HG03139 (cell line): ENCODE data around the gene PRLR.
"Not testable (repeated sequence)": the region's sequence is repeated elsewhere in the genome, so short reads cannot be mapped to it uniquely, and the experiment has no call there.

Experiments used
- ATAC-seq: cut with Tn5 transposase; IDR thresholded peaks from one replicate; pipeline ENCODE4 v1.9.1; 2021; ENCODE audit not compliant: unreplicated experiment

PRLR gene

DNA sequence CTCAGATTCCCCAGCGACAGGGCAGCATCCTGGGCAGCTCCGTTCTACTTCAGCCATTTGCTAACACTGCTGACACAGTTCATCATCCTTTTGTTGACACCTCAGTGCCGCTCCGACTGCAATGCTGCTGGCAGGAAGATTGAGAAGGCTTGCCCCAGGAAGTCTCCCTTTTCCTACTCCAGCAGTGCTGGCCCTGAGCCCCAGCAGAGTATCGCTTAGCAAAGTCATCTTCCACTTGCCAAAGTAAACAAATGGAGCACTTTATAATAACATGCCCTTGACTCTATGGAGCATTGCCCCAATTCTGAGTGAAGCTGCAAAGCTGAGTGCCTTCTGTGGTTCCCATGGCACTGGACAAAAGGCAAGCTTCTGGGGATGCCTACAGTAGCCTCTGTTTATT lies 32.2 kb downstream of the PRLR start:
- no peak for ATAC-seq

DNA sequence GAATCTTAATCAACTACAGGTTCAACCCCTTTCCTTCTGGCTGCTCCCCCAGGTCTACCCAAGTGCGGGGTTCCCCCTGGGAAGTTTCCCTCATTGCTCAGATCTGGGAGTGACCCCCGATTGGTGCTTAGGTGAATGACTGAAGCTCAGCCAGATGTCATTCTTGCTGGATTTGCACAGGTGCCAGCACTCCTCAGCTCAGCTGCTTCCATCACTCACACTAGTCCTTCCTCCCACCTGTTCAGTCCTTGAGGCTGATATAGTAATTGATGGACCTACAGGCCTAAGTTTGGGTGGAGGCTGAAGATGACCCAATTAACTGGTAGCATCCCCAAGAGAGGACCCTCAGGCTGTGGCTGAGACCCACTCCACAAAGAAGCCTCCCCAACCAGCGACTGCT lies 32.9 kb downstream of the PRLR start:
- ATAC-seq: no peak

DNA sequence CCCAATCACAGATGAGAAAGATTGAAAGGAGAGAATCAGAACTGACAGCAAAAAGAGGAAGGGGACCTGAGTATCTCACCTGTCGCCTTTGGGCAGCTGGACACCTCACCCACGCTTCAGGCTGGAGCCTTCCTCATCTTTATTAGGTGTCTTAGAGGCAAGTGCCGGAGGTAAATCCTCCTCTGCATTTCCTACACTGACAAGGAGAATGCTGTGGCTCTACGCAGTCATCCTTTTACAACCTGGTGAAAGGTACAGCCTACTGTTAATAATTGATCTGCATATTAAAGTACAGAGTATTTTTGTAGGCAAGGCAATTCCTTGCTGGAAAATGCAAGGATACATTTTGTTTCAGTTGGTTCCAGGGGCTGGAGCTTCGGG lies 34.8 kb downstream of the PRLR start:
- ATAC-seq: no peak

DNA sequence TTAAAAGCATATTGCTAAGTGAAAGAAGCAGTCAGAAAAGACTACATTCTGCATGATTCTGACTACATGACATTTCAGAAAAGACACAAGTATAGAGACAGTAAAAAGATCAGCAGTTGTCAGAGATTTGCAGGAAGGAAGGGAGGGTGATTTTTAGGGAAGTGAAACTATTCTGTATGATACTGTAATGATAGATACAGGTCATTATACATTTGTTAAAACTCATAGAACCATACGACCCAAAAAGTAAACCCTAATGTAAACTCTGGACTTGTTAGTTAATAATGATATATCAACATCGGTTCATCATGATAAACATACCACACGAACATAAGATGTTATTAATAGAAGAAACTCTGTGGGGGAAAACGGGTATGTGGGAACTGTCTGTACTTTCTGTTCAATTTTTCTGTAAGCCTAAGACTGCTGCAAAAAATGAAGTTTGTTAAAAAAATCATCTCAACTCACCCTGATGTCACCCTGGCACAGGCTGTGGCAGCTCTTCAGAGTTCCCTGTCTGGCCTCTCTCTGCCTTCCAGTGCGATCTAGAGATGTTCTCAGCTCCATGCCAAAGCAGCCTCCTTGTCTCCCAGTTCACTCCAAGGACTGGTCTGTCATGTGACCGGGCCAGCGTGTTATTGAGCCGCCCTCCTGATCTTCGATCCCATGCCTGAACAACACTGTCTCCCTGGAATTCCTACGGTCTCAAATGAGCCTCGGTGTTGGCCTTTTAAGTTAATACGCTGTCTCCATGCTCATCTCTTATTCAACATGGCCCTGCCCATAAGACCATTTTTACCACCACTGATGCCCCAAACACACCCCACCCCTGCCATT lies 35.4 kb downstream of the PRLR start:
- peak; percentile 93 for ATAC-seq

DNA sequence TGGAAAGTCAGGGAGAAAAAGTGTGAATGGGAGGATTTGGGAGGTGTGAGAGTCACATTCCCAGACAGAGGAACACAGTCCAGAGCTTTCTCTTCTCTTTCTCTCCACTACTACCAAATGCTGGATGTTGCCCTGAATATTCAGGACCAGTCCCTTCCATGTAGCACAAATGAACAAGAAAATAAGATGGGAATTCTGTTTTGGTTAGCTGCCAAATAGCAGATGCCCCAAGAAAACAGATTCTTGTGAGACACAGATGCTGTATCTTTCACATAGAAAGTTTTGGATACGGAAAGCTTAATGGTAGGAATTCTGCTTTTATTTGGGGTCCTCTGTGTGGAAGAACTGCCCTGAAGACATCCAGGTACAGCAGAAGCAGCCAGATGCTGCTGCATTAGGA lies 37.8 kb downstream of the PRLR start:
- ATAC-seq: no peak

GRCh38 chr5:35189801-35190200 lies 40.5 kb downstream of the PRLR start:
- ATAC-seq: not testable (repeated sequence)

DNA sequence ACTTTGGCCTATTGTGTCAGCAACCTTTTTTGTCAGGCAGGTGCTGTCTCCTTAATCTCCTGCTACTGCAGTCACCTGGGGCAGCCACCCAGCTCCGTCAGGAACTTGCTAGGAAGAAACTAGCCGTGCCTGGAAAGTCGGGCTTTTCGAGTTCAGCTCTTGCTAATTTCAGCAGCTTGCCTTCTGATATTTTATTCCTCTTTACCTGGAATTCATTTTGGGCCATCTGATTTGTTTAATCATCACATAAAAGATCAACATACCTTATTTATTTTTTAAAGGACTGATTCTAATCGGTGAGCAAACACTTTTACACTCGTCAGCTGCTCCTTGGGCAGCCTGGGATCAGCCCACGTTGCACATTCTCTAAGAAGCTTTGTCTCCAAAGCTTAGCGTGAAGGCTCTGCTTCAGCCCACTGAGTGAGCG lies 42.2 kb downstream of the PRLR start:
- ATAC-seq: no peak

- not testable (repeated sequence) for ATAC-seq
Observed at GRCh38 chr5:35187621-35188020, 42.7 kb downstream of the PRLR start.

- no peak for ATAC-seq
Observed at GRCh38 chr5:35186749-35187148, 43.5 kb downstream of the PRLR start.

GRCh38 chr5:35185518-35185917 lies 44.8 kb downstream of the PRLR start:
- ATAC-seq: no peak

DNA sequence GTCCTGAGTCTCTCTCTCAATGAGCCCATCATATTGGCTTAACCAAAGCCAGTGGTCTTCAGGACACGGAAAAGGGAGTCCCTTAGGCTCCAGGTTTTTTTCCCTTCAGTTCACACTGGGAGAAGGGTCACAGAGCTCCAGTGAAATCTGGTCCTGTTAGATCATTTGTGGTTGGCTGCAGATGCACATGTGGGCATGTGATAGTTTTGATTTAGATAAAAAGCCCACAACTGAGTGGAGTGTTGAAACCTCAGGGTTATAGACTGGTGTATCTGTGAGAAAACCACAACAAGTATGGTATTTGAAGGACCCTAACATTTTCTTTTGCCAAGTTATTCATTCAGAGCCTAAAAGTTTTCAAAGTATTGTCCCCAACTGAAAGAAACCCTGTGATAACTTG lies 46.7 kb downstream of the PRLR start:
- ATAC-seq: peak; percentile 21

- peak; percentile 75 for ATAC-seq
Observed at GRCh38 chr5:35182910-35183535, 47.3 kb downstream of the PRLR start.

GRCh38 chr5:35182486-35182885 lies 47.8 kb downstream of the PRLR start:
- ATAC-seq: no peak

GRCh38 chr5:35180046-35180445 lies 50.2 kb downstream of the PRLR start:
- ATAC-seq: no peak

DNA sequence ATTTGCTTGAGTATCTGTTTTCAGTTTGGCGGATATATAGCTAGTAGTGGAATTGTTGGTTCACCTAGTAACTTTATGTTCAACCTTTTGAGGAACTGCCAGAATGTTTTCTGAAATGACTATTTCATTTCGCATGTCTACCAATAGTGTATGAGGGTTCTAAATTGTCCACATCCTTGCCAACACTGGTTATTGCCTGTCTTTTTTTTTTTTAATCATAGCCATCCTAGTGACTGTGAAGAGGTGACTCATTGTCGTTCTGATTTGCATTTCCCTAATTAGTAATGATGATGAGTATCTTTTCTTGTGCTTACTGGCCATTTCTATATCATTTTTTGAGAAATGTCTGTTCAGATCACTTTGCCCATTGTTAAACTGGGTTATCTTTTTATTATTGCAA lies 52.5 kb downstream of the PRLR start:
- ATAC-seq: no peak

- ATAC-seq: no peak
Observed at GRCh38 chr5:35172533-35172932, 57.8 kb downstream of the PRLR start.

GRCh38 chr5:35171991-35172390 lies 58.3 kb downstream of the PRLR start:
- no peak for ATAC-seq

DNA sequence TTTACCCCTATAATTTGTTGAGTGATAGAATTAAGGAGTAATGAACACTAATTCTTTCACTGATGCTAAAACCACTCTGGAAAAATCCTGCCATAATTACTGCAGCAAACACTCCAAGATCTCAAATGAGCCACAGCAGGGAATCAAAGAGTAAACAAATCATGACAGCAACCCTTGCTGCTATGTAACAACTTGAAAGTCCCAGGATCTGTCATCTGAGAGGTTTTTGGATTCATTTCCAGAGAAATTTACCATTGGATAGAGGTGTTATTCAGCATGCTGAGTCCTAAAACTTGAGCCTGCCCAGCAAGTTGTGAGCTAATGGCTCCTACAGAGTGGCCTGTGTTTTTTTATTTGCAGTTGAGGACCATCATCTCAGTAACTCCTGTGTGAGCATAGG lies 59.2 kb downstream of the PRLR start:
- no peak for ATAC-seq

- no peak for ATAC-seq
Observed at GRCh38 chr5:35166043-35166442, 64.2 kb downstream of the PRLR start.

GRCh38 chr5:35164860-35165542 lies 65.3 kb downstream of the PRLR start:
- no peak for ATAC-seq

DNA sequence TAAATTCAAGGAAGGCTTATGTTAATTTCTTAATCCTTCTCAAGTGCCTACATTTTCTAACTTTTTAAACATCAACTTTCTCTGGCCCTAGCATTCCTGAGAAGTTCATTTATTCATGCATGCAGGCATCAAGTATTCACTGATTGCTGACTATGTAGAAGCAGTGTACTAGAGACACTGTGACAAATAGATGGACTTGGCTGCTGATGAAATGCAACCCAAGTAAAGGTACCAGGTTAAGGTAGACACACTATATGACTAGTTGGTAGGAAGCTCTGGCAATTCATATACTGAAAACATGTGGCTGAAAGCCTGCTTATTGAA lies 66.6 kb downstream of the PRLR start:
- no peak for ATAC-seq
